SK-N-SH (cell line): ENCODE measurements around the gene PODXL2. TPM values are rescaled to one million over a fixed set of nuclear protein-coding genes. Genes with fewer than 3 reads are reported as not detected.

ENCODE experiments used
- CTCF ChIA-PET: fragments of 300-600, 350-600 bp; formaldehyde crosslinking; extraction: SDS; loops from one replicate; lab custom pipeline; 2021; lab: Yijun Ruan, JAX
- POLR2A ChIA-PET: fragments of 350-600 bp; sonication (Branson Sonifier 250); formaldehyde crosslinking; extraction: SDS; loops from one replicate; lab custom pipeline; 2020; ENCODE audit warnings: antibody characterized with exemption, inconsistent platforms; lab: Yijun Ruan, JAX
- DNase-seq: peaks from one replicate; pipeline ENCODE4 v3.0.0; 2012
- H2AFZ ChIP-seq: fragments of 200-600 bp; sonication (generic); 2 replicates; pipeline ENCODE4 v1.8.1; 2016; ENCODE audit warnings: antibody characterized with exemption, mild to moderate bottlenecking, low read depth
- H3F3A ChIP-seq: fragments of 200-600 bp; sonication (generic); replicated peaks from 2 replicates; pipeline ENCODE3; 2016; ENCODE audit warnings: antibody characterized with exemption, mild to moderate bottlenecking; ENCODE audit not compliant: insufficient read depth
- H3K27ac ChIP-seq, 2 experiments: fragments of 200-500 bp in 1 of 2; fragments of 200-600 bp in 1 of 2; sonication (Bioruptor generic) in 1 of 2; sonication (generic), shearing (Covaris generic) in 1 of 2; 2 replicates each; pipeline versions ENCODE4 v1.5.1 to v1.6.1; 2014 to 2016; ENCODE audit warnings: low read depth in 2 of 2, inconsistent platforms in 1 of 2, low read length in 1 of 2, mild to moderate bottlenecking in 1 of 2, mixed read lengths in 1 of 2
- H3K27me3 ChIP-seq: fragments of 200-600 bp; sonication (generic), shearing (Covaris generic); 2 replicates; pipeline ENCODE4 v1.6.1; 2016; ENCODE audit warnings: mixed run types; ENCODE audit not compliant: insufficient read depth
- H3K36me3 ChIP-seq, 2 experiments: fragments of 200-500 bp in 1 of 2; fragments of 200-600 bp in 1 of 2; sonication (Bioruptor generic) in 1 of 2; sonication (generic) in 1 of 2; replicated peaks in 1 of 2; 2 replicates each; pipeline versions ENCODE3 to v1.5.1; 2014 to 2016; ENCODE audit warnings: low read length in 1 of 2, mild to moderate bottlenecking in 1 of 2; ENCODE audit not compliant: insufficient read depth in 2 of 2, control insufficient read depth in 1 of 2
- H3K4me1 ChIP-seq, 2 experiments: fragments of 200-500 bp in 1 of 2; fragments of 200-600 bp in 1 of 2; sonication (Bioruptor generic) in 1 of 2; sonication (generic), shearing (Covaris generic) in 1 of 2; 2 replicates each; pipeline versions ENCODE4 v1.5.1 to v1.6.1; 2014 to 2016; ENCODE audit warnings: low read depth in 1 of 2, low read length in 1 of 2, mixed run types in 1 of 2; ENCODE audit not compliant: insufficient read depth in 2 of 2, control insufficient read depth in 1 of 2
- H3K4me2 ChIP-seq: fragments of 200-600 bp; sonication (generic), shearing (Covaris generic); 2 replicates; pipeline ENCODE4 v1.6.1; 2017; ENCODE audit warnings: mixed run types
- H3K4me3 ChIP-seq, 2 experiments: fragments of 200-500 bp in 1 of 2; fragments of 200-600 bp in 1 of 2; sonication (Bioruptor generic) in 1 of 2; sonication (generic), shearing (Covaris generic) in 1 of 2; 2 replicates each; pipeline versions ENCODE4 v1.5.1 to v1.8.1; 2014 to 2016; ENCODE audit warnings: low read depth in 2 of 2, inconsistent platforms in 1 of 2, low read length in 1 of 2, mild to moderate bottlenecking in 1 of 2, mixed read lengths in 1 of 2, moderate library complexity in 1 of 2
- H3K79me2 ChIP-seq: fragments of 200-600 bp; sonication (generic); 2 replicates; pipeline ENCODE4 v1.8.1; 2017; ENCODE audit warnings: mild to moderate bottlenecking; ENCODE audit not compliant: insufficient read depth
- H3K9ac ChIP-seq: fragments of 200-600 bp; sonication (generic); 2 replicates; pipeline ENCODE4 v1.6.1; 2017; ENCODE audit warnings: mixed run types
- H3K9me2 ChIP-seq: fragments of 200-600 bp; sonication (generic); 2 replicates; pipeline ENCODE4 v1.6.1; 2017; ENCODE audit warnings: mixed run types
- H3K9me3 ChIP-seq: fragments of 200-600 bp; sonication (generic); 2 replicates; pipeline ENCODE4 v1.6.1; 2017; ENCODE audit warnings: mixed run types, mild to moderate bottlenecking, moderate library complexity
- H4K20me1 ChIP-seq: fragments of 200-600 bp; sonication (generic); 2 replicates; pipeline ENCODE4 v1.6.1; 2017; ENCODE audit warnings: mild to moderate bottlenecking, mixed run types; ENCODE audit not compliant: insufficient read depth
- CHD2 ChIP-seq: fragments of 150-350 bp; IDR thresholded peaks from 2 replicates; pipeline ENCODE4 v1.6.1; 2018; ENCODE audit warnings: low read length; ENCODE audit not compliant: partially characterized antibody
- CTCF ChIP-seq: fragments of 200-600 bp; sonication (generic); IDR thresholded peaks from 2 replicates; pipeline ENCODE4 v1.6.1; 2017; ENCODE audit warnings: antibody characterized with exemption, mild to moderate bottlenecking, moderate library complexity
- GABPA ChIP-seq: IDR thresholded peaks from 2 replicates; pipeline ENCODE4 v1.4.0; 2012; ENCODE audit warnings: low read depth, mild to moderate bottlenecking
- GATA2 ChIP-seq: sonication (generic); formaldehyde crosslinking; IDR thresholded peaks from 2 replicates; pipeline ENCODE4 v1.5.0; 2020; ENCODE audit warnings: mild to moderate bottlenecking, missing genetic modification reagents
- JUND ChIP-seq: IDR thresholded peaks from 2 replicates; pipeline ENCODE4 v1.4.0; 2012
- MEF2A ChIP-seq: IDR thresholded peaks from 2 replicates; pipeline ENCODE4 v1.4.0; 2012; ENCODE audit warnings: low read depth, borderline replicate concordance
- PBX3 ChIP-seq: IDR thresholded peaks from 2 replicates; pipeline ENCODE4; 2012
- RAD21 ChIP-seq: IDR thresholded peaks from 2 replicates; pipeline ENCODE4 v1.6.1; 2012; ENCODE audit warnings: mild to moderate bottlenecking, low read length
- RCOR1 ChIP-seq: fragments of 150-350 bp; IDR thresholded peaks from 2 replicates; pipeline ENCODE4 v1.6.1; 2017; ENCODE audit warnings: antibody characterized with exemption, low read length
- SMC3 ChIP-seq: IDR thresholded peaks from 2 replicates; pipeline ENCODE4 v1.6.1; 2012; ENCODE audit warnings: low read depth, low read length, improper control_type of control experiment
- TAF1 ChIP-seq: IDR thresholded peaks from 2 replicates; pipeline ENCODE4 v1.6.1; 2012; ENCODE audit warnings: low read depth, mild to moderate bottlenecking, low read length, moderate library complexity, borderline replicate concordance
- USF2 ChIP-seq: fragments of 150-350 bp; IDR thresholded peaks from 2 replicates; pipeline ENCODE4 v1.6.1; 2017; ENCODE audit warnings: antibody characterized with exemption, low read length, low read depth, borderline replicate concordance
- WGBS: methylation state at CpG from one replicate; pipeline ENCODE4 v1.1.6; 2017; ENCODE audit warnings: low lambda C conversion rate; 5-methylcytosine and 5-hydroxymethylcytosine counted together
- polyA plus RNA-seq, 3 experiments: library from polyadenylated mRNA; depleted of rRNA; stranded (reverse); fragments of >200 nt; gene quantifications; 2 replicates each; pipeline ENCODE4 v1.2.3, GENCODE V29; 2012

PODXL2 gene
- polyA plus RNA-seq, 1 of the 3 experiments (the other 2 are of a cell fraction) = 27.5 TPM

GRCh38 chr3:127639173-127640041, 10.4 kb downstream of the PODXL2 start:
- Histone ChIP-seq H4K20me1 (no peaks in the 10 kb centered on the region), H3K79me2 (no peaks in the 10 kb centered on the region), H3F3A (no peaks in the 10 kb centered on the region), H3K9ac (no peak overlapping the region), H3K9me3 (no peaks in the 10 kb centered on the region), H3K9me2 (no peaks in the 10 kb centered on the region), H3K4me3 (no peak overlapping the region), H3K27ac (peak overlapping the region in 1 of 2 experiments; percentile 17; a peak in 1 of 4 replicates), H3K27me3 (no peaks in the 10 kb centered on the region), H3K36me3 (no peaks in the 10 kb centered on the region), H3K4me2 (no peak overlapping the region), H3K4me1 (peaks cover 0 to 18% of the 10 kb centered on the region in 2 experiments; a peak in 1 of 4 replicates), H2AFZ (no peak overlapping the region)
- TF ChIP-seq PBX3 = no peak
- TF ChIP-seq MEF2A = no peak
- no peak for TF ChIP-seq GABPA
- TF ChIP-seq TAF1 = no peak
- no peak for TF ChIP-seq JUND
- no peak for TF ChIP-seq RAD21
- no peak for TF ChIP-seq GATA2 (CRISPR knock-in tag)
- WGBS = 87% methylated on average over 5 of the region's 5 CpGs
- no peak for DNase-seq
- CTCF ChIA-PET = interaction anchor here (0.8 to 1.2 kb wide), 2 partner anchors 12 to 14 kb away, joined by 3 to 4 read pairs; no protein-coding TSS in a partner anchor
- POLR2A ChIA-PET = interaction anchor here (1.8 kb wide), 1 partner anchor 10 kb away, joined by 7 read pairs; the partner anchor contains the start of gene PODXL2

- H3K9me3 ChIP-seq = no peaks in the 10 kb centered on the region
- TF ChIP-seq RCOR1 = no peak
- no peak for TF ChIP-seq CTCF
- TF ChIP-seq JUND = no peak
- TF ChIP-seq CHD2 = no peak
- TF ChIP-seq GATA2 (CRISPR knock-in tag) = no peak
- no peak for TF ChIP-seq USF2
- TF ChIP-seq SMC3 = no peak
- ChIA-PET CTCF (interaction anchor here (0.8 kb wide), 1 partner anchor 15 kb away, joined by 3 read pairs; no protein-coding TSS in a partner anchor), POLR2A (interaction anchor here (1.8 kb wide), 1 partner anchor 11 kb away, joined by 7 read pairs; the partner anchor contains the start of gene PODXL2)
- peaks cover 0 to 18% of the 10 kb centered on the region in 2 experiments; a peak in 1 of 4 replicates for H3K4me1 ChIP-seq
- no peak overlapping the region for H2AFZ ChIP-seq
- no peak overlapping the region for H3K9ac ChIP-seq
- H3K4me2 ChIP-seq = no peak overlapping the region
- H3K27me3 ChIP-seq = no peaks in the 10 kb centered on the region
- no peaks in the 10 kb centered on the region for H4K20me1 ChIP-seq
- H3K27ac ChIP-seq = no peak overlapping the region
- no peaks in the 10 kb centered on the region for H3K9me2 ChIP-seq
- no peak overlapping the region for H3K4me3 ChIP-seq
- DNase-seq = no peak
- no peaks in the 10 kb centered on the region for H3K36me3 ChIP-seq
- H3K79me2 ChIP-seq = no peaks in the 10 kb centered on the region
- 94% methylated on average over 3 of the region's 3 CpGs for WGBS
- H3F3A ChIP-seq = no peaks in the 10 kb centered on the region
These were observed 11.0 kb downstream of the PODXL2 start for GRCh38 chr3:127640042-127640355.
